Esophagus squamous epithelium (tissue), 5 donors: Measurements from ENCODE around the gene DST. TPM values are rescaled to one million over a fixed set of nuclear protein-coding genes. Genes with fewer than 3 reads are reported as not detected.
"Not testable (repeated sequence)": the region's sequence is repeated elsewhere in the genome, so short reads cannot be mapped to it uniquely, and the experiment has no call there.

Experiments used
- DNase-seq: peaks from one replicate; lab custom pipeline; 2025; lab: John Stamatoyannopoulos, UW
- H3K27ac ChIP-seq, 4 donors: fragments of 200-600 bp; sonication (generic); one replicate each; pipeline ENCODE4 v1.5.1; 2016 to 2019; ENCODE audit warnings: mild to moderate bottlenecking in 1 of 4
- H3K27me3 ChIP-seq, 4 donors: fragments of 200-600 bp; sonication (generic); 1 replicate in 3 of 4; 2 replicates in 1 of 4; pipeline versions ENCODE4 v1.5.1 to v1.6.0; 2017 to 2021; ENCODE audit warnings: antibody characterized with exemption in 1 of 4
- H3K36me3 ChIP-seq, 3 donors: fragments of 200-600 bp; sonication (generic); one replicate each; pipeline ENCODE4 v1.5.1; 2016 to 2019
- H3K4me1 ChIP-seq, 3 donors: fragments of 200-600 bp; sonication (generic); one replicate each; pipeline ENCODE4 v1.5.1; 2017 to 2019
- H3K4me3 ChIP-seq, 4 donors: fragments of 200-600 bp; sonication (generic); 1 replicate in 3 of 4; 2 replicates in 1 of 4; pipeline ENCODE4 v1.5.1; 2016 to 2019; ENCODE audit warnings: mild to moderate bottlenecking in 2 of 4, moderate library complexity in 1 of 4
- H3K9me3 ChIP-seq, 3 donors: fragments of 200-600 bp; sonication (generic); one replicate each; pipeline ENCODE4 v1.5.1; 2016 to 2019
- POLR2A ChIP-seq, 4 donors: fragments of 450-650 bp; IDR thresholded peaks; one replicate each; pipeline ENCODE4 v1.6.1; 2017; ENCODE audit warnings: antibody characterized with exemption in 4 of 4, mild to moderate bottlenecking in 4 of 4, moderate library complexity in 3 of 4
- WGBS, 2 donors: methylation state at CpG; one replicate each; pipeline ENCODE4 v1.1.5; 2018; 5-methylcytosine and 5-hydroxymethylcytosine counted together
- intact Hi-C: fragments of 100-400 bp; cut with DNase I; formaldehyde crosslinking; loops from one replicate; pipeline ENCODE4 v1.15.0; 2022
- total RNA-seq, 4 donors: library from RNA; depleted of rRNA; stranded (reverse); fragments of >200 nt; gene quantifications; one replicate each; pipeline ENCODE4 v1.1.0, GENCODE V29; 2016
- TF ChIP-seq, protein P1 (sequence below), 6 experiments: fragments of 450-650 bp in 4 of 6; fragments of 200-600 bp in 2 of 6; sonication (generic) in 2 of 6; IDR thresholded peaks; one replicate each; pipeline ENCODE4 v1.5.1; 2016 to 2019; ENCODE audit warnings: antibody characterized with exemption in 6 of 6, mild to moderate bottlenecking in 4 of 6, moderate library complexity in 4 of 6
- donor health status: DM: yes; HTN: yes; CAD: no.

The DST gene
- total RNA-seq, 4 donors from 2014 or later = 134 to 468 (median 175) TPM

DNA sequence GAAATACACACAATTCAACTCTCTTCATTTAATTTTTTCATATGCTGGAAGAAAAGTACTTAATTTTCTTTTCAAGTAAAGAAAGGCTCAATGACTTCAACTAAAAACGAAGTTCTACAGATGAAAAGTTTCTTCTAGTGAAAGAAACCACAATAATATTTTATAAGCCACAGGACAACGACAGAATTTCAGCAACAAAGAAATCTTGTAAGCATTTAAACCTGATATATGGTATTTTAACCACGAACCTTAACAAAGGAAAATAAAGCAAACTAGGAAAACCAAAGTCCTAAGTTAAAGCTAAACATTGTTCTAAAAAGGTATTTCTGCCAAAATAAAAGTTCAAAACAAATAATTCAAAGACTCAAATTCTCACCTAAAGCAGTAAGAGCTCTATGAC, 24.6 kb upstream of the DST start:
- Histone ChIP-seq H3K9me3 (no peaks in the 10 kb centered on the region), H3K27ac (peak overlapping the region in 2 of 4 donors; percentile 2 to 46)
- WGBS, 2 donors = 23 to 24% methylated on average over 3 of the region's 3 CpGs

DNA sequence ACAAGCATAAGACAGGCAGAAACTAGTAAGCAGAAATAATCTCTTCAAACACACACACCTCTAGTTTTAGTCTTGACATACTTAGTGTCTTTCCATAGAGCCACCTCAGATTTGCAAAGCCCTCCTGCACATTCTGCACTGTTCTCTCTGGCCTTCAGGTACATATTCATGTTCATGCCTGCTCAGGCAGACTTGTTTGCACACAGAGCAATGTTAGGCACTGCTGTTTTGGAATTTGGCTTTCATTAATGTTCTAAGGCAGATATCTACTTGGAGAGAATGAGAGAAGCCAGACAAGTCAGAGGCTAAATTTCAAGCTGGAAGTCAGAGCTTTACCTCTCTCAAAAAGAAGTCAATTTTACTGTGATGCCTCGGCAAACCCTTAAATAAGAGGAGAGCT, 21.3 kb upstream of the DST start:
- Histone ChIP-seq H3K36me3 (no peaks in the 10 kb centered on the region), H3K4me1 (peaks cover 11 to 89% (median 14%) of the 10 kb centered on the region in 3 donors), H3K9me3 (no peaks in the 10 kb centered on the region), H3K27me3 (no peaks in the 10 kb centered on the region), H3K27ac (peak overlapping the region; percentile 25 to 85 (median 58)), H3K4me3 (no peak overlapping the region)
- no peak for DNase-seq
- no peak for TF ChIP-seq POLR2A (IDR thresholded peaks at IDR 0.05)
- TF ChIP-seq, protein P1, sequence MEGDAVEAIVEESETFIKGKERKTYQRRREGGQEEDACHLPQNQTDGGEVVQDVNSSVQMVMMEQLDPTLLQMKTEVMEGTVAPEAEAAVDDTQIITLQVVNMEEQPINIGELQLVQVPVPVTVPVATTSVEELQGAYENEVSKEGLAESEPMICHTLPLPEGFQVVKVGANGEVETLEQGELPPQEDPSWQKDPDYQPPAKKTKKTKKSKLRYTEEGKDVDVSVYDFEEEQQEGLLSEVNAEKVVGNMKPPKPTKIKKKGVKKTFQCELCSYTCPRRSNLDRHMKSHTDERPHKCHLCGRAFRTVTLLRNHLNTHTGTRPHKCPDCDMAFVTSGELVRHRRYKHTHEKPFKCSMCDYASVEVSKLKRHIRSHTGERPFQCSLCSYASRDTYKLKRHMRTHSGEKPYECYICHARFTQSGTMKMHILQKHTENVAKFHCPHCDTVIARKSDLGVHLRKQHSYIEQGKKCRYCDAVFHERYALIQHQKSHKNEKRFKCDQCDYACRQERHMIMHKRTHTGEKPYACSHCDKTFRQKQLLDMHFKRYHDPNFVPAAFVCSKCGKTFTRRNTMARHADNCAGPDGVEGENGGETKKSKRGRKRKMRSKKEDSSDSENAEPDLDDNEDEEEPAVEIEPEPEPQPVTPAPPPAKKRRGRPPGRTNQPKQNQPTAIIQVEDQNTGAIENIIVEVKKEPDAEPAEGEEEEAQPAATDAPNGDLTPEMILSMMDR (IDR thresholded peaks at IDR 0.05) = no peak
- intact Hi-C loops = no loop called here
- 40 to 50% methylated on average over 1 of the region's 1 CpG for WGBS, 2 donors

More for the DNA sequence above, 24.6 kb upstream of the DST start:
- intact Hi-C loops = no loop called here
- no peak overlapping the region for H3K4me3 ChIP-seq
- DNase-seq = no peak
- TF ChIP-seq, protein P1 (IDR thresholded peaks at IDR 0.05) = no peak
- no peak for TF ChIP-seq POLR2A (IDR thresholded peaks at IDR 0.05)
- peaks cover 6 to 91% (median 23%) of the 10 kb centered on the region in 3 donors for H3K4me1 ChIP-seq
- H3K36me3 ChIP-seq = no peaks in the 10 kb centered on the region
- no peaks in the 10 kb centered on the region for H3K27me3 ChIP-seq

DNA sequence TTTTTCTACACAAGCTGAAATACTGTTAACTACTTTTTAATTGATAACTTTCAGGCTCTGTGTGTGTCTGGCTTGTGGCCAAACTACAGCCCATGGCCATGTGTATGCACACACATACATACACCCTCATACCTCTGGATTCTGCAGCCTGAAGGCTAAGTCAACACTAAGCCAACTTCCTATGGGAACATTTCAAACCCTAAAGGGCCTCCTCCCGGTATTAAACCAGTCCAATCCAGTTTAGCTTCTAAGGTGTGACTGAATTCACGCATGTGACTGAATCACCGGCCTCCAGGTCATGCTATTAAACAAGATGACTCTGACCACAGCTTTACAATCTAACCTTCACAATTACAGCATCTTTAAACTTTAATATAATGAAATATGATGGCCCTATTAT, 20.7 kb upstream of the DST start:
- Histone ChIP-seq H3K9me3 (no peaks in the 10 kb centered on the region), H3K36me3 (no peaks in the 10 kb centered on the region), H3K4me3 (no peak overlapping the region), H3K27me3 (no peaks in the 10 kb centered on the region), H3K27ac (peak overlapping the region; percentile 24 to 85 (median 48)), H3K4me1 (peaks cover 11 to 89% (median 14%) of the 10 kb centered on the region in 3 donors)
- WGBS, 2 donors = 41 to 48% methylated on average over 3 of the region's 3 CpGs
- intact Hi-C loops = no loop called here
- no peak for DNase-seq
- TF ChIP-seq, protein P1 (IDR thresholded peaks at IDR 0.05) = no peak
- TF ChIP-seq POLR2A (IDR thresholded peaks at IDR 0.05) = no peak

DNA sequence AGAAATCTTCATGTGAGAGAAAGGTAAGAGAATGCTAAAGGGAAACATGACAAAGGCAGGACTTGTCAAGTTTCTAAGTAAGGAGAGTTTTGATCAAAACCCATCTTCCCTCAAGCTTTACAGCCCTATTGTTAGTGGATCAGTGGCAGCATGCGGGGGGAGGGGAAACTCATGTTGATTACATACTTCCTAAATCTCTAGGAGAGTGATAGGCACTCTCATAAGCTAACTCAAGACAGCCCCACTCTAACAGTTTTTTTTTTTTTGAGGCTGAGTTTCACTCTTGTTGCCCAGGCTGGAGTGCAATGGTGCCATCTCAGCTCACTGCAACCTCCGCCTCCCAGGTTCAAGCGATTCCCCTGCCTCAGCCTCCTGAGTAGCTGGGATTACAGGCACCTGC, 18.6 kb upstream of the DST start:
- H3K27me3 ChIP-seq, H3K9me3 ChIP-seq, DNase-seq, H3K36me3 ChIP-seq, intact Hi-C loops, H3K4me3 ChIP-seq: not testable (repeated sequence)
- Histone ChIP-seq H3K27ac (peak overlapping the region; percentile 34 to 85 (median 62)), H3K4me1 (peaks cover 11 to 92% (median 17%) of the 10 kb centered on the region in 3 donors)
- 69 to 78% methylated on average over 3 of the region's 3 CpGs for WGBS, 2 donors

DNA sequence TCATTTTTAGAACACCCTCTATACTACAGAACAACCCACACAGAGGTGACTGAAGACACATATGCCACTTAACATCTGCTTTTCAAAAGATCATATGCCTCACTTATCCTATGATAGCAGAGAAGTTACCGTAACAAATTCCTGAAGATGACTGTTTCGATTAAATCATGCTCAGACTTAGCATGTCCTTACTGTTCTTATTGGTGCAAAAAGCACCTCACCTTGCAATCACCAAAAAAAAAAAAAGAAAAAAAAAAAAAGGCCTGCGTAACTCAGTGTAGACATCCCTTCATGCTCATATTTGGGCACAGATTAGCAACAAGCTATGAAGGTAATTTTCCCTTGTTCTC, 17.7 kb upstream of the DST start:
- WGBS, 2 donors = 15 to 56% methylated on average over 3 of the region's 3 CpGs
- Histone ChIP-seq H3K36me3 (no peaks in the 10 kb centered on the region), H3K27ac (peak overlapping the region; percentile 71 to 85 (median 78)), H3K27me3 (no peaks in the 10 kb centered on the region), H3K4me3 (no peak overlapping the region), H3K9me3 (no peaks in the 10 kb centered on the region), H3K4me1 (peaks cover 18 to 98% (median 23%) of the 10 kb centered on the region in 3 donors)
- TF ChIP-seq, protein P1 (IDR thresholded peaks at IDR 0.05) = no peak
- no peak for TF ChIP-seq POLR2A (IDR thresholded peaks at IDR 0.05)
- intact Hi-C loops = no loop called here
- DNase-seq = no peak
